AG09309 (cell line): ENCODE data around the gene SCYL1.

Source experiments
- DNase-seq: peaks from one replicate; pipeline ENCODE4 v3.0.0-alpha.2; 2010; ENCODE audit warnings: low read depth
- H3K4me3 ChIP-seq: 2 replicates; pipeline ENCODE4 v1.5.1; 2011; ENCODE audit warnings: mild to moderate bottlenecking, low read depth, low read length, moderate library complexity; ENCODE audit not compliant: control insufficient read depth
- TF ChIP-seq, protein P1 (sequence below): IDR thresholded peaks from 2 replicates; pipeline ENCODE4 v1.5.1; 2011; ENCODE audit warnings: mild to moderate bottlenecking, low read depth, low read length, inconsistent platforms; ENCODE audit not compliant: insufficient read depth, control insufficient read depth; ENCODE audit errors: missing control alignments

The SCYL1 gene

DNA sequence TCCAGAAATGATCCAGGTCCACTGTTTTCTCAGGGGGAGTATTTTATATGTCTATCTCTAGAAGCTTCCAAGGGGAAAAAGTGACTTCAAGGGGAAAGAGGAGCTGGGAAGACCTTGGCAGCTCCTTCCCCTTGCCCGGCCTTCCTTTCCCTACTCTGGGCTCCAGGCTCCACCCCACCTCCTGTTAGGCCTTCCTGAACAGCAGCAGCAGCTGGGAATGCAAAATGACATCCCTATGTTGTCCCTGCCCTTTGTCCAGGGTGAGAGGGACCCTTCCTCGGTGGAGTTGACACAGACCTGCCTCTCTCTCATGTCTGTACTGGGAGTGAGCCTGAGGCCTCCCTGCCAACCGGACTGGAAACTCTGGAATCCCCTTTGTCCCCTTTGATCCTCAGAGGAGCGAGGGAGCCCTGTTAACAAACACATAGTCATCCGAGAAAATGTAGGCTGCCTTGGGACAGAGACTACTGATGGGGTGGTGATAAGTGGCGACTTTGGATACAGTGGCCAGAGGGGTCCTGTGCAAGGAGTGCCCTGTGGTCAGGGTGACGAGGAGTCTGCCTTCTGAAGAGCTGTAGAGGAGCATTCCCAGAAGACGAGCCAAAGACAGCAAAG, 35.1 kb upstream of the SCYL1 start:
- TF ChIP-seq, protein P1, sequence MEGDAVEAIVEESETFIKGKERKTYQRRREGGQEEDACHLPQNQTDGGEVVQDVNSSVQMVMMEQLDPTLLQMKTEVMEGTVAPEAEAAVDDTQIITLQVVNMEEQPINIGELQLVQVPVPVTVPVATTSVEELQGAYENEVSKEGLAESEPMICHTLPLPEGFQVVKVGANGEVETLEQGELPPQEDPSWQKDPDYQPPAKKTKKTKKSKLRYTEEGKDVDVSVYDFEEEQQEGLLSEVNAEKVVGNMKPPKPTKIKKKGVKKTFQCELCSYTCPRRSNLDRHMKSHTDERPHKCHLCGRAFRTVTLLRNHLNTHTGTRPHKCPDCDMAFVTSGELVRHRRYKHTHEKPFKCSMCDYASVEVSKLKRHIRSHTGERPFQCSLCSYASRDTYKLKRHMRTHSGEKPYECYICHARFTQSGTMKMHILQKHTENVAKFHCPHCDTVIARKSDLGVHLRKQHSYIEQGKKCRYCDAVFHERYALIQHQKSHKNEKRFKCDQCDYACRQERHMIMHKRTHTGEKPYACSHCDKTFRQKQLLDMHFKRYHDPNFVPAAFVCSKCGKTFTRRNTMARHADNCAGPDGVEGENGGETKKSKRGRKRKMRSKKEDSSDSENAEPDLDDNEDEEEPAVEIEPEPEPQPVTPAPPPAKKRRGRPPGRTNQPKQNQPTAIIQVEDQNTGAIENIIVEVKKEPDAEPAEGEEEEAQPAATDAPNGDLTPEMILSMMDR, result no peak
- no peak overlapping the region for H3K4me3 ChIP-seq
- no peak for DNase-seq

- H3K4me3 ChIP-seq, result no peak overlapping the region
- no peak for DNase-seq
- TF ChIP-seq, protein P1, result no peak
These were observed 33.8 kb upstream of the SCYL1 start for GRCh38 chr11:65491163-65491465.

DNA sequence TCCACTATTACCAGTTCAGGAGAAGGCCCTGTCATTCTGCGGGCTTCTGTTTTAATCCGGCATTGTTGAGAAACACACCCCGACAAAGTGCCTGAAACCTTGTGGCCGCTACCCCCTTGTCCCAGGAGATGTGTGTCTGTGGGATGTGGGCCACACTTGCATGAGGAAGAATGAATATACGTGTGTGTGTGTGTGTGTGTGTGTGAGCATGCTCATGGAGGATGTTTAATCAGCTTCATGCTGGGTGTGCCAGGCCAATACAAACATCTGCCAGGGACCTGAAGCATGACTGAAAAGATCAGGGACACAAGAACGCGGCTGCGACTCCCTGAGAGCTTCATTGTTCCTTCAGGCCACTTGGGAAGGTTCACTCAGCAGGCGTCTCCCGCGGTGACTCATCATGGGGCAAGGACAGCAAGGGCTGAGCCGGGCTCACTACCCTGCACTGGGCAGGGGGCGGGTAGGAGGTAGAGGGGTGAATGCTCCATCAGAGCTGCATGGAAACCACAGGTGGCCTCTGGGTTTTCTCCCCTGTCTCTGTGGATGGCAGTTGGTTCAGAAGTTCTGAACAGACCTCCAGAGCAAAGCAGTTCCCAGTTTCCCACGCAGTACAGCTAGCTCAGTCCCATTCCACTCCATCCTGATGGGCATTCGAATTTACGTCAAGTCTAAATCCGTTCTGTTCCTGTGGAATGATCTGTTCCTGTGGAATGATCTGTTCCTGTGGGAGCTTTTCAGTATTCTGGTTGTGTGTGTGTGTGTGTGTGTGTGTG, 33.1 kb upstream of the SCYL1 start:
- H3K4me3 ChIP-seq, result no peak overlapping the region
- DNase-seq, result peak; percentile 97
- TF ChIP-seq, protein P1, result no peak

DNA sequence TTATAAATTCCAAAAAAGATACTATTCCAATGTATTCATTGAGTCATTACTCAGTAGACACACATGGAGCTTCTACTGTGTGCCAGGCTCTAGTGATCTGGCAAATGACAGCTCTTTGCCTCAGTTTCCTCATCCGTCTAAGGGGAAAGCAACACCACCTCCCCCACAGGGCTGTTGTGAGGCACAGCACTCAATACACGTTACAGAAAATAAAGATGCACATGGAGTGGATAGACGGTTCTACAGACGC, 32.6 kb upstream of the SCYL1 start:
- TF ChIP-seq, protein P1, result no peak
- no peak for DNase-seq
- no peak overlapping the region for H3K4me3 ChIP-seq

GRCh38 chr11:65492637-65493366, 32.1 kb upstream of the SCYL1 start:
- H3K4me3 ChIP-seq, result no peak overlapping the region
- TF ChIP-seq, protein P1, result no peak

GRCh38 chr11:65493367-65494176, 31.3 kb upstream of the SCYL1 start:
- TF ChIP-seq, protein P1, result no peak
- H3K4me3 ChIP-seq, result no peak overlapping the region
- DNase-seq, result peak; percentile 97

More at GRCh38 chr11:65492637-65493366, 32.1 kb upstream of the SCYL1 start:
- DNase-seq, result no peak
